CD4-positive, alpha-beta T cell treated with Interleukin-17A for 4 hours (primary cell): ENCODE results near the gene PCDHGB5.
"Not testable (repeated sequence)": the region's sequence is repeated elsewhere in the genome, so short reads cannot be mapped to it uniquely, and the experiment has no call there.

Experiments used
- DNase-seq: peaks from one replicate; pipeline ENCODE4 v3.0.0-alpha.2; 2020; ENCODE audit warnings: mixed read lengths

Gene PCDHGB5

DNA sequence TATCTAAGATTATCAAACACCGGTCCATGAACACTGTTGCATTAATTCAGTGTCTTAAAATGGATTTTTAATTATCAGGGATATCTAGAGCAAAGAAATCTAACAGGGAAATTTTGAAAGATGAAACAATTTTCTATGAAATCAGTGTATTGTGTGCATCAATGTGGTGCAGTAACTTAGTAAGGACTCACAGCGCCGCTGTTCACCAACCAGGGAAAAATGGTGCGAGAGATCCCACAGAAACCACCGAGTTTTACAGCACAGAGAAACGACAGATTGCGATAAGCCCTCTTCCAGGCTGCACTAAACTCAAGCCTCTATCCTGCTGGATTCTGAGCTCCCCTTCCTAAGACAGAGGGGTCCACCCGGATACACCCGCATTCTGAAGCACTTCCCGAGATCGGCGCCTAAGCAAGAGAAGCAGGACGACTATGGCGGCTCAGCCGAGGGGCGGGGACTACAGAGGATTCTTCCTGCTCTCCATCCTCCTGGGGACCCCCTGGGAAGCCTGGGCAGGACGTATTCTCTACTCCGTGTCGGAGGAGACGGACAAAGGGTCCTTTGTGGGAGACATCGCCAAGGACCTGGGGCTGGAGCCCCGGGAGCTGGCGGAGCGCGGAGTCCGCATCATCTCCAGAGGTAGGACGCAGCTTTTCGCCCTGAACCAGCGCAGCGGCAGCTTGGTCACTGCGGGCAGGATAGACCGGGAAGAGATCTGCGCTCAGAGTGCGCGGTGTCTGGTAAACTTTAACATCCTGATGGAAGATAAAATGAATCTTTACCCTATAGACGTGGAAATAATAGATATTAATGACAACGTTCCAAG, 15.1 kb upstream of the PCDHGB5 start, which contains the start of gene PCDHGA7:
Gene PCDHGA7, plus strand, starts transcription at position 274 of the 826 bp plus-strand sequence. Its CDS starts 158 bp downstream, at position 432.
- DNase-seq: no peak

DNA sequence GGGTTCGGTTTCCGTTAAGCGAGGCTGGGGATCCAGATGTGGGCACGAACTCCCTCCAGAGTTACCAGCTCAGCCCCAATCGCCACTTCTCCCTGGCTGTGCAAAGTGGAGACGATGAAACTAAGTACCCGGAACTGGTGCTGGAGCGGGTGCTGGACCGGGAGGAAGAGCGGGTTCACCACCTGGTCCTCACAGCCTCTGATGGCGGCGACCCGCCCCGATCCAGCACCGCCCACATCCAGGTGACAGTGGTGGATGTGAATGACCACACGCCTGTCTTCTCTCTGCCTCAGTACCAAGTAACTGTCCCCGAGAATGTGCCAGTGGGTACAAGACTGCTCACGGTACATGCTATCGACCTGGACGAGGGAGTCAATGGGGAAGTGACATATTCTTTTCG, 14.4 kb upstream of the PCDHGB5 start:
- no peak for DNase-seq

DNA sequence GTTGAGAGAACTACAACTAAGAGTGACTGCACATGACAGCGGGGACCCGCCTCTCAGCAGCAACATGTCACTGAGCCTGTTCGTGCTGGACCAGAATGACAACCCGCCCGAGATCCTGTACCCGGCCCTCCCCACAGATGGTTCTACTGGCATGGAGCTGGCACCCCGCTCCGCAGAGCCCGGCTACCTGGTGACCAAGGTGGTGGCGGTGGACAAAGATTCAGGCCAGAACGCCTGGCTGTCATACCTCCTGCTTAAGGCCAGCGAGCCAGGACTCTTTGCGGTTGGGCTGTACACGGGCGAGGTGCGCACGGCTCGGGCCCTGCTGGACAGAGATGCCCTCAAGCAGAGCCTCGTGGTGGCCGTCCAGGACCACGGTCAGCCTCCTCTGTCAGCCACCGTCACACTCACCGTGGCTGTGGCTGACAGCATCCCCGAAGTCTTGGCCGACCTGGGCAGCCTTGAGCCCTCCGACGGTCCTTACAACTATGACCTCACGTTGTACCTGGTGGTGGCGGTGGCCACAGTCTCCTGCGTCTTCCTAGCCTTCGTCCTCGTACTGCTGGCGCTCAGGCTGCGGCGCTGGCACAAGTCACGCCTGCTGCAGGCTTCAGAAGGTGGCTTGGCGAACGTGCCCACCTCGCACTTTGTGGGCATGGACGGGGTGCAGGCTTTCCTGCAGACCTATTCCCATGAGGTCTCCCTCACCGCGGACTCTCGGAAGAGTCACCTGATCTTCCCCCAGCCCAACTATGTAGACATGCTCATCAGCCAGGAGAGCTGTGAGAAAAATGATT, 13.1 kb upstream of the PCDHGB5 start:
- DNase-seq: no peak

GRCh38 chr5:141387557-141388311, 10.0 kb upstream of the PCDHGB5 start, which contains the start of gene PCDHGB4:
Gene PCDHGB4 (plus strand): TSS chr5:141387698. CDS start chr5:141387885, 187 bp downstream.
- DNase-seq: peak; percentile 37

GRCh38 chr5:141388661-141389060, 9.1 kb upstream of the PCDHGB5 start:
- no peak for DNase-seq

- DNase-seq: no peak
These were observed 8.3 kb upstream of the PCDHGB5 start for GRCh38 chr5:141389153-141390042.

DNA sequence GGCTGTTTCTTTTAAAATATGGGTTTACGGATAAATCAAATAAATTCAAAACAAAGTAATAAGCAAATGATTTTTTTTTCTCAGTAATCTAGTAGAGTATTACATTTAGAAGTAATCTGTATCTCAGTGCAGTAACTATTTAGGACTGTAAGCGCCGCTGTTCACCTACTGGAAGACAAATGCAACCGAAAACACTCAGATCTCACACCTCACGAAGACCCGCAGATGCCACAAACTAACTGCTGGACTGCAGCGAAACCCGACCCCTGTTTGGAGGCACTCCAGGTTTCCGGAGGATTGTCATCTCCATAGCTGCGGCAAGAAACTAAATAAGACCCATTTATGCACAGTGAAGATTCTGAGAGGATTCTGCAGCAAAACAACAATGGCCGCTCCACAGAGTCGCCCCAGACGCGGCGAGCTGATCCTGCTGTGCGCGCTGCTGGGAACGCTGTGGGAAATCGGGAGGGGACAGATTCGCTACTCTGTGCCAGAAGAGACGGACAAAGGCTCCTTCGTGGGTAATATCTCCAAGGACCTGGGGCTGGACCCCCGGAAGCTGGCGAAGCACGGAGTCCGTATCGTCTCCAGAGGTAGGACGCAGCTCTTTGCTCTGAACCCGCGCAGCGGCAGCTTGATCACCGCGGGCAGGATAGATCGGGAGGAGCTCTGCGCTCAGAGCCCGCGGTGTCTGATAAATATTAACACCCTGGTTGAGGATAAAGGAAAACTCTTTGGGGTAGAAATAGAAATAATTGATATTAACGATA, 5.1 kb upstream of the PCDHGB5 start, which contains the start of gene PCDHGA8:
Gene PCDHGA8, plus strand, starts transcription at position 205 of the 770 bp plus-strand sequence. Its CDS starts 181 bp downstream, at position 386.
- DNase-seq: no peak

- DNase-seq: no peak
These were observed 4.5 kb upstream of the PCDHGB5 start for GRCh38 chr5:141393267-141393666.

GRCh38 chr5:141394401-141395187, 3.2 kb upstream of the PCDHGB5 start:
- not testable (repeated sequence) for DNase-seq

DNA sequence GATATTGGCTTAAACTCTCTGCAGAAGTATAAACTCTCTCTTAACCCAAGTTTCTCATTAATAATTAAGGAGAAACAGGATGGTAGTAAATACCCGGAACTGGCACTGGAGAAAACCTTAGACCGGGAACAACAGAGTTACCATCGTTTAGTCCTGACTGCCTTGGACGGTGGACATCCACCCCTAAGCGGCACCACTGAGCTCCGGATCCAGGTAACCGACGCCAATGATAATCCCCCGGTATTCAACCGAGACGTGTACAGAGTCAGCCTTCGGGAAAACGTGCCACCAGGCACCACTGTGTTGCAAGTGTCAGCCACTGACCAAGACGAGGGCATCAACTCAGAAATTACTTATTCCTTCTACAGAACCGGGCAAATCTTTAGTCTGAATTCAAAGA, 861 bp downstream of the PCDHGB5 start:
- no peak for DNase-seq

DNA sequence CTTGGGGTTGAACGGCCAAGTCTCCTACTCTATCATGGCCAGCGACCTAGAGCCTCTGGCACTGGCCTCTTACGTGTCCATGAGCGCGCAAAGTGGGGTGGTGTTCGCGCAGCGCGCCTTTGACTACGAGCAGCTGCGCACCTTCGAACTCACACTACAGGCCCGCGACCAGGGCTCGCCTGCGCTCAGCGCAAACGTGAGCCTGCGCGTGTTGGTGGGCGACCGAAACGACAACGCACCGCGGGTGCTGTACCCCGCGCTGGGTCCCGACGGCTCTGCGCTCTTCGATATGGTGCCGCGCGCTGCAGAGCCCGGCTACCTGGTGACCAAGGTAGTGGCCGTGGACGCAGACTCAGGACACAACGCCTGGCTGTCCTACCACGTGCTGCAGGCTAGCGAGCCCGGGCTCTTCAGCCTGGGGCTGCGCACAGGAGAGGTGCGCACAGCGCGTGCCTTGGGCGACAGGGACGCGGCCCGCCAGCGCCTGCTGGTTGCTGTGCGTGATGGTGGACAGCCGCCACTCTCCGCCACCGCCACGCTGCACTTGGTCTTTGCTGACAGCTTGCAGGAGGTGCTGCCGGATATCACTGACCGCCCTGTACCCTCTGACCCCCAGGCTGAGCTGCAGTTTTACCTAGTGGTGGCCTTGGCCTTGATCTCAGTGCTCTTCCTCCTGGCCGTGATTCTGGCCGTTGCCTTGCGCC, 2.0 kb downstream of the PCDHGB5 start:
- no peak for DNase-seq

GRCh38 chr5:141402553-141403243, 5.0 kb downstream of the PCDHGB5 start, which contains the start of gene PCDHGA9:
Gene PCDHGA9 (plus strand): TSS chr5:141402778. CDS start chr5:141402953, 175 bp downstream.
- DNase-seq: no peak

GRCh38 chr5:141403387-141403786, 5.6 kb downstream of the PCDHGB5 start:
- no peak for DNase-seq

DNA sequence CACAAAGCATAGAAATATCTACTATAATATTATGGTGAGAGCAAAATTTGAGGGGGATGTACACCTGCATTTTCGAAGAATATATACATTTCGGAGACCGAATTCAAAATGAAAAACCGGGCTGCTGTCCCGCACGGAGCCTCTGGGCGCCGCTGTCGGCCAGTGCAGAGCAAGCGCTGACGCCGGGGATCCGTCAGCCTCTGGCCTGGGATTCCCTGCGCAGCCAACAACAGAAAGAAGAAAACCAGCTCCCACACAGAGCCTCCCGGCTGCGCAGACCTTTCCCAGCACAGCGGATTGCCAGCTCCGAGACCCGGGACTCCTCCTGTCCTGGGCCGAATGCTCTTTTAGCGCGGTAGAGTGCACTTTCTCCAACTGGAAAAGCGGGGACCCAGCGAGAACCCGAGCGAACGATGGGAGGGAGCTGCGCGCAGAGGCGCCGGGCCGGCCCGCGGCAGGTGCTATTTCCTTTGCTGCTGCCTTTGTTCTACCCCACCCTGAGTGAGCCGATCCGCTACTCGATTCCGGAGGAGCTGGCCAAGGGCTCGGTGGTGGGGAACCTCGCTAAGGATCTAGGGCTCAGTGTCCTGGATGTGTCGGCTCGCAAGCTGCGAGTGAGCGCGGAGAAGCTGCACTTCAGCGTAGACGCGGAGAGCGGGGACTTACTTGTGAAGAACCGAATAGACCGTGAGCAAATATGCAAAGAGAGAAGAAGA, 10.2 kb downstream of the PCDHGB5 start, which contains the start of gene PCDHGB6:
Gene PCDHGB6, plus strand, starts transcription at position 232 of the 716 bp plus-strand sequence. Its CDS starts 182 bp downstream, at position 414.
- peak; percentile 47 for DNase-seq

DNA sequence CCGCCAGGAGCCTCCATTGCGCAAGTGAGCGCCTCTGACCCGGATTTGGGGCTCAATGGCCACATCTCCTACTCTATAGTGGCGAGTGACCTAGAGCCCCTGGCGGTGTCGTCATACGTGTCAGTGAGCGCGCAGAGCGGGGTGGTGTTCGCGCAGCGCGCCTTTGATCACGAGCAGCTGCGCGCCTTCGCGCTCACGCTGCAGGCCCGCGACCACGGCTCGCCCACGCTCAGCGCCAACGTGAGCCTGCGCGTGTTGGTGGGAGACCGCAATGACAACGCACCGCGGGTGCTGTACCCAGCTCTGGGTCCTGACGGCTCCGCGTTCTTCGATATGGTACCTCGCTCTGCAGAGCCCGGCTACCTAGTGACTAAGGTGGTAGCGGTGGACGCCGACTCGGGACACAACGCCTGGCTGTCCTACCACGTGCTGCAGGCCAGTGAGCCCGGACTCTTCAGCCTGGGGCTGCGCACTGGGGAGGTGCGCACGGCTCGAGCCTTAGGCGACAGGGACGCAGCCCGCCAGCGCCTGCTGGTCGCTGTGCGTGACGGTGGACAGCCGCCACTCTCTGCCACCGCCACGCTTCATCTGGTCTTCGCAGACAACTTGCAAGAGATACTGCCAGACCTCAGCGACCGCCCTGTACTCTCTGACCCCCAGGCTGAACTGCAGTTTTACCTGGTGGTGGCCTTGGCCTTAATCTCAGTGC, 12.0 kb downstream of the PCDHGB5 start:
- no peak for DNase-seq

GRCh38 chr5:141411575-141411974, 13.8 kb downstream of the PCDHGB5 start:
- DNase-seq: no peak
